Measurements from ENCODE around the gene NAXD. TPM values are rescaled to one million over a fixed set of nuclear protein-coding genes. Genes with fewer than 3 reads are reported as not detected.
A peak's percentile ranks its signal among the peaks of the same experiment; 100 is the strongest.
"Not testable (repeated sequence)": the region's sequence is repeated elsewhere in the genome, so short reads cannot be mapped to it uniquely, and the experiment has no call there.

NAXD gene
- total RNA-seq, 4 donors from 2014 or later, result 12.9 to 37.8 (median 33.3) TPM

- in situ Hi-C loops (cut with MboI; ENCODE audit: low pct_ligation_motif_present in 1 of 4, low pct_unique_long_range_greater_than_20kb in 1 of 4, low sequenced_read_pairs in 3 of 4), result no loop called here
- Histone ChIP-seq H3K4me3 (no peak overlapping the region), H3K27me3 (no peaks in the 10 kb centered on the region), H3K9me3 (no peaks in the 10 kb centered on the region), H3K27ac (no peak overlapping the region), H3K36me3 (peaks cover 0 to 14% (median 4%) of the 10 kb centered on the region in 4 donors), H3K4me1 (no peaks in the 10 kb centered on the region)
- TF ChIP-seq POLR2A (IDR thresholded peaks at IDR 0.05) (no peak), EP300 (IDR thresholded peaks at IDR 0.05; ENCODE audit: low read depth) (no peak), POLR2AphosphoS5 (IDR thresholded peaks at IDR 0.05) (no peak), CTCF (IDR thresholded peaks at IDR 0.05) (no peak)
- no peak for DNase-seq
- WGBS, 2 donors (ENCODE audit: low coverage in 1 of 2), result 90% methylated on average over 9 of the region's 9 CpGs; no CpG with 5 or more reads in 1 of the 2 donors
- intact Hi-C loops (cut with DNase I; ENCODE audit: low total_unique reads), result no loop called here
Observed at GRCh38 chr13:110669036-110669435, 53.7 kb downstream of the NAXD start.

- H3K4me1 ChIP-seq; H3K36me3 ChIP-seq; H3K27me3 ChIP-seq; H3K4me3 ChIP-seq; H3K27ac ChIP-seq; intact Hi-C loops (cut with DNase I; ENCODE audit: low total_unique reads); DNase-seq; H3K9me3 ChIP-seq; in situ Hi-C loops (cut with MboI; ENCODE audit: low pct_ligation_motif_present in 1 of 4, low pct_unique_long_range_greater_than_20kb in 1 of 4, low sequenced_read_pairs in 3 of 4): not testable (repeated sequence)
- WGBS, 2 donors (ENCODE audit: low coverage in 1 of 2), result 90 to 92% methylated on average over 2 to 11 of the region's 11 CpGs
Observed at GRCh38 chr13:110669814-110670213, 54.5 kb downstream of the NAXD start.

GRCh38 chr13:110676595-110677587, 61.5 kb downstream of the NAXD start:
- Histone ChIP-seq H3K36me3 (peaks cover 0 to 19% (median 3%) of the 10 kb centered on the region in 4 donors), H3K4me1 (no peaks in the 10 kb centered on the region), H3K4me3 (no peak overlapping the region), H3K9me3 (no peaks in the 10 kb centered on the region), H3K27ac (peak overlapping the region in 2 of 4 donors; percentile 5 to 13), H3K27me3 (no peaks in the 10 kb centered on the region)
- no peak for TF ChIP-seq POLR2A (IDR thresholded peaks at IDR 0.05)
- no peak for TF ChIP-seq EP300 (IDR thresholded peaks at IDR 0.05; ENCODE audit: low read depth)
- TF ChIP-seq CTCF (IDR thresholded peaks at IDR 0.05), result no peak
- TF ChIP-seq POLR2AphosphoS5 (IDR thresholded peaks at IDR 0.05), result no peak
- in situ Hi-C loops (cut with MboI; ENCODE audit: low pct_ligation_motif_present in 1 of 4, low pct_unique_long_range_greater_than_20kb in 1 of 4, low sequenced_read_pairs in 3 of 4) (loop anchor here in 2 of 4 donors (25.0 kb wide), 1 partner anchor 135 kb away; no protein-coding TSS in a partner anchor), intact Hi-C loops (cut with DNase I; ENCODE audit: low total_unique reads) (no loop called here)
- 74 to 93% methylated on average over 7 to 28 of the region's 28 CpGs for WGBS, 2 donors (ENCODE audit: low coverage in 1 of 2)
- peak; percentile 22 for DNase-seq

GRCh38 chr13:110677731-110678545, 62.6 kb downstream of the NAXD start:
- H3K36me3 ChIP-seq, result peaks cover 0 to 22% (median 6%) of the 10 kb centered on the region in 4 donors
- H3K27ac ChIP-seq, result no peak overlapping the region
- no peaks in the 10 kb centered on the region for H3K4me1 ChIP-seq
- H3K4me3 ChIP-seq, result no peak overlapping the region
- no peak for DNase-seq
- no peak for TF ChIP-seq POLR2AphosphoS5 (IDR thresholded peaks at IDR 0.05)
- no peak for TF ChIP-seq CTCF (IDR thresholded peaks at IDR 0.05)
- TF ChIP-seq EP300 (IDR thresholded peaks at IDR 0.05; ENCODE audit: low read depth), result no peak
- no peak for TF ChIP-seq POLR2A (IDR thresholded peaks at IDR 0.05)
- in situ Hi-C loops (cut with MboI; ENCODE audit: low pct_ligation_motif_present in 1 of 4, low pct_unique_long_range_greater_than_20kb in 1 of 4, low sequenced_read_pairs in 3 of 4) (loop anchor here in 2 of 4 donors (25.0 kb wide), 1 partner anchor 134 kb away; no protein-coding TSS in a partner anchor), intact Hi-C loops (cut with DNase I; ENCODE audit: low total_unique reads) (no loop called here)
- H3K9me3 ChIP-seq, result no peaks in the 10 kb centered on the region
- WGBS, 2 donors (ENCODE audit: low coverage in 1 of 2), result 90 to 92% methylated on average over 7 to 26 of the region's 28 CpGs
- H3K27me3 ChIP-seq, result no peaks in the 10 kb centered on the region

All from transverse colon (tissue), 4 donors.